AML-193 (cell line): ENCODE results near the gene ERF.

ENCODE experiments used
- DNase-seq, 2 experiments: peaks; one replicate each; lab custom pipeline; 2025; lab: John Stamatoyannopoulos, UW

ERF gene

DNA sequence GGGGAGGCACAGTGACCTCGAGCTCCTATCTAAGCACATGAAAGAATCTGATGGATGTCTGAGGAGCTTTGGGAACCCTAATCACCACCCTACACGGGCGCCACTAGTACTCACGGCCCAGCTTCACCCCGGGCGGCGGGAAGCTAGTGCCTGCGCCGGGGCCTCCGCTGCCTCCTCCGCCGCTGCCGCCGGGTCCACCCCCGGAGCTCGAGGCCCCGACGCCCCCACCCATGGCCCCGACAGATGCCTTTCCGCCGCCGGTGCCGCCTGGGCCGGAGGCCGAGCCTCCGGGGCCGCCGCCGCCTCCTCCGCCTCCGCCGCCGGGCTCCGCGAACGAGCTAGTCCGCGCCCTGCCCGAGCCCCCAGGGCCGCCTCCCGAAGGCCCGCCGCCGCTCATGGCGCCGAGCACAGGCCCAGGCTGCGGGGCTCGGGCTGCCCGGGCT, 12.8 kb downstream of the ERF start:
- DNase-seq: no peak

- no peak for DNase-seq
Observed at GRCh38 chr19:42241279-42241678, 13.6 kb downstream of the ERF start.

- no peak for DNase-seq
Observed at GRCh38 chr19:42239544-42240220, 15.2 kb downstream of the ERF start.

- DNase-seq: no peak
Observed at GRCh38 chr19:42235181-42235580, 19.7 kb downstream of the ERF start.

- DNase-seq: no peak
Observed at GRCh38 chr19:42234364-42234763, 20.6 kb downstream of the ERF start.

DNA sequence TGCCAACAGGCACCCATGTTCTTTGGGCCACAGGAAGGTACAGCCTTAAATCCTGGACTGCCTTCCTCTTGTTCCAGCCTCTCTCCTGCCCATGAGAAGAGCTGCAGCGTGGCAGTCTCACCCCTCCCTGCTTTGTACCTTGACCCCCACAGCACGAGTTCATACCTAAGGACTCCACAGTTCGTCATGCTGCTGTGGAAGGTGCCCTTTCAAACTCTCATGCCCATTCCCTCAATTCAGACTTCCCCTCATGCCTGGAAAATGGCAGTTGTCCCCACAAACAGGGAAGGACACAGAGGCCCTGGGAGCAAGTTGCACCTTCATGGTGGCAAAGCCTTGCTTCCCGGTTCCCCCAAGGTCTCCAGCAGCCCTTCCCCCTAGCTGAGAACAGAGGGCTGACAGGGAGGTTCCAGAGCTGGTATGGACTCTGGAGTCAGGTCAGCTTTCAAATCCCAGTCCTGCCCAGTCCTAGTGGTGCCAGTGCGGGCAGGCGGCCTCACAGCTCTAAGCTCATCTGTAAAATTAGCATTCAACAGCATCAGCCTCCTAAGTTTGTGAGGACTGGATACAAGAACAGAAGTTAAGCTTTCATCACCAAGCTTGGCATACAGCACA, 21.1 kb downstream of the ERF start:
- no peak for DNase-seq

DNA sequence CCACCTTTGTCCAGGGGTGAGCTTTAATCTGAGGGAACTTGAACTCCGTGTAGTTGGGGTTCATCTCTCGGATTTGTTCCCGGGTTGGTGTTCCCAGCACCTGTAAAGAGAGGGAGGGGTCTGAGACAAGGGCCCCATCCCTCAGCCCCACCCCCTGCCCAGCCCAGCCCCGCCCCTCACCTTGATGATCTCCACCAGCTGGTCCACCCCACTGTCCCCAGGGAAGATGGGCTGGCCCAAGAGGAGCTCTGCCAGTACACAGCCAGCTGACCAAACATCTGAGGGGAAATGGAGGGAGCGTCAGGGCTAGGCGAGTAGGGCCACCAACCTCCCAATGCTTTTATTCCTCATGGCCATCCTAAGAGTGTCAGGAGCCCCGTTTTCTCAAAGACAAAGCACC, 21.8 kb downstream of the ERF start:
- no peak for DNase-seq

DNA sequence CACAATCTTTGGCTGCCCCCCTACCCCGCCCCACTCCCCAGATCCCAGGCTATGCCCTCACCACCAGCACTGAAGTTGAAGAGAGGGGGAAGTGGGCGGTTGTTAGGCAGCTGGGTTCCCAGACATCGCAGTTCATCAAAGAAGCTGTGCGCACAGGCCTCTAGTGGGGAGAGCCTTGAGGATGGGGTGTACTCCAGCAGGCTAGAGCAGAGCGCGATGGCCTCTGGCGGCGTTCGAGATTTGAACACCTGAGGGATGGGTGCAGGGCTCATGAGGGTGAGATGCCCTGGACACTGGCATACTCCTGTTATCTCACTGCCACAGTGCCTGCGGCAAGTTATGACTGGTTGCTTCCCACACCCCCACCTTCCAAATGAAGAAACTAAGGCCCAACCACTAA, 22.5 kb downstream of the ERF start:
- no peak for DNase-seq

DNA sequence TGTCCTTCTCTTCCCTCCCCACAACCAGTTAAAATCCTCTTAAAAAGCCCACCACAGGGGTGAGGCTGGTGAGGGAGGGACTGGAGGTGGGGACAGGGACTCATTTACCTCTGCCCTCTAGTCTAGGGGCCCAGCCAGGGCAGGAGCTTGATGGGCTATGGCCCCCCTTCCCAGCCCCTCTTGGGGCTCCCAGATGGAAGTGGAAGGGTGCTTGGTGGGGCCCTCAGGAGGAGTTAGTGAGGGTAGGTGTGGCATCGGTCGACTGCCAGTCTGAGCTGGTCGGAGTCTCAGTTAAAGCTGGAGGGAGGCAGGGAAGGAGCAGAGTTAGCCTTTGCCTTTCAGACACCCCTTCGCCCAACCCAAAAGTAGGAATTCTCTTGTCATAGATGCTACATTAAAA, 24.4 kb downstream of the ERF start:
- DNase-seq: no peak

DNA sequence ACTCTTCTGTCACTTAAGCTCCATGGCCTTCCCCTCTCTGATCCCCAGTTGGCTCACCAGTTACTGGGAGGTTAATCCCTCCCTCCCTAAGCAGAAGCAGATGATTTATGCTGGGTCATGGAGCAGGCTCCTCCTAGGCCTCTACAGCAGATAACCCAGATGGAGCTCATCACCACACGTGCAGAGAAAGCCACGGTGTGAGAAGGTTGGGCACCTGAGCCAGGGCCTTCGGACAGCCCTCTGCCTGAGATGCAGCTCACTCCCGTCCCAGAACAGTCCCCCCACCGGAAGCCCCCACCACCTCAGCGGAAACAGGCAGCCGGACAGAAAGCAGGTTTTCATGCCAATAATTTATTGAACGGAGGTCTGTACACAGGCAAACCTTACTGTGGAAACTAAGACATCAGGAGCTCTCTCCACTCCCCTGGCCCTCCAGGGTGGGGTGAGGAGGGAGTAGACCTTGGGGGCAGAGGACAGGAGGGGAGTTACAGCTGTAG, 25.0 kb downstream of the ERF start:
- DNase-seq: no peak

DNA sequence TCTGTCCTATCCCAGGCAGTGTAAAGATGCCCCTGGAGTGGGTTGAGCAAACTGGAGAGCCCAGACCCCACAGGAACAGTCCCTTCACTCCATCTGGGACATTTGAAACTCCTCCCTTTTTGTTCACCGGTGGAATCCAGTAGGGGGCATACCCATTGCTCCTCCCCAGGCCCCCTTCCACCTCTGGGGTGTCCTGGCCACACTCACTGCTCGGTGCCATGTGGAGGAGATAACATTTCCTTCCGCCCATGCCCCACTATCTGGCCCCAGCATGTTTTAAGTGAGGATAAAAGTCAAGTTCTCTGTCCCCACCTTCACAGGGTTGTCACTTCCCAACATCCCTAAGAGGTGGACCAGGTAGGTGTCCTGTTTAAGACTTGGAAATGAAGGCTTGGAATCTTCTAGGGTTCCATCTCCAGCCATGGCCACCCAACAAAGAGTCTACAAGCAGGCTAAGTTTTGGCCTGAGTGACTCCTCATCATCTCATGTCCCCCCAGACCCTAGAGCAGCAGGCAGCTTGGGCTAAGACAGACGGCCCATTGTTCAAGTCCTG, 25.6 kb downstream of the ERF start:
- DNase-seq: no peak

- DNase-seq: no peak
Observed at GRCh38 chr19:42228641-42229040, 26.3 kb downstream of the ERF start.

DNA sequence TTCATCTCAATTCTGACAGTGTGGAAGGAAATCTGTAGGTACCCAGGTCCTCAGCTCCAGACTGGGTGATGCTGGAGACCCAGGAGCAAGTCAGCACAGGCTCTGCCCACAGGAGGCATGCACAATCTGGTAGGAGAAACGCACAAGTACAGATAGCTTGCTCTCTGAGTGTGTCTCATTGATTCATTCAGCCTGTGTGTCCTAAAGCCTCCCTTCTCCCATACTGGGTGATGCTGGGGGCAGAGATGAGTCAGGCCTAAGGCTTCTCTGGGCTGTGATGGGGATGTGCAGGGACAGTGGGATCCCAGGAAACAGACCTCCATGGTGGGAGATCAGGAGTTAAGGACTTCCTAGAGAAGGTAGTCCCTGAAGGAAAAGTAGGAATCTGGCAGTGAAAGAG, 28.0 kb downstream of the ERF start:
- DNase-seq: no peak

- no peak for DNase-seq
Observed at GRCh38 chr19:42225718-42226292, 29.1 kb downstream of the ERF start.

- DNase-seq: no peak
Observed at GRCh38 chr19:42224940-42225717, 29.8 kb downstream of the ERF start.

DNA sequence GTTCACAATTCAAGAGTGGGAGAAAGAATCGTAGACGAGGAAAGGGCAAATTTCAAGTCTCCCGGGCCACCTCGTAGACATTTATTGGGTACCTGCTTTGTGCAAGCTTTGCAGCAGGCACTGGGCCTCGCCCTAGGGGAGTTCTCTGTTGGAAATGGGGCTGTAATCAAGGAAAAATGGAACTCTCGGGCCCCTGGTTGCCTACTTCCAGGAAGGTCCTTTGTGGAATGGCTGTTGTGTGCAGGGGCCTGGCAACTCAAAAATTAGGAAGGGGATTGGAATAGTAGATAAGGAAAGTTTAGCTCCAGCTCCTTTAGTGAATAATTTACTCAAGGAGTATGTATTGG, 34.2 kb downstream of the ERF start:
- no peak for DNase-seq

GRCh38 chr19:42219812-42220750, 34.8 kb downstream of the ERF start, which contains the start of gene ZNF526:
Gene ZNF526 (plus strand): TSS chr19:42220312. CDS start chr19:42224404, 4,092 bp downstream.
- peak; percentile 91 to 93 for DNase-seq

DNA sequence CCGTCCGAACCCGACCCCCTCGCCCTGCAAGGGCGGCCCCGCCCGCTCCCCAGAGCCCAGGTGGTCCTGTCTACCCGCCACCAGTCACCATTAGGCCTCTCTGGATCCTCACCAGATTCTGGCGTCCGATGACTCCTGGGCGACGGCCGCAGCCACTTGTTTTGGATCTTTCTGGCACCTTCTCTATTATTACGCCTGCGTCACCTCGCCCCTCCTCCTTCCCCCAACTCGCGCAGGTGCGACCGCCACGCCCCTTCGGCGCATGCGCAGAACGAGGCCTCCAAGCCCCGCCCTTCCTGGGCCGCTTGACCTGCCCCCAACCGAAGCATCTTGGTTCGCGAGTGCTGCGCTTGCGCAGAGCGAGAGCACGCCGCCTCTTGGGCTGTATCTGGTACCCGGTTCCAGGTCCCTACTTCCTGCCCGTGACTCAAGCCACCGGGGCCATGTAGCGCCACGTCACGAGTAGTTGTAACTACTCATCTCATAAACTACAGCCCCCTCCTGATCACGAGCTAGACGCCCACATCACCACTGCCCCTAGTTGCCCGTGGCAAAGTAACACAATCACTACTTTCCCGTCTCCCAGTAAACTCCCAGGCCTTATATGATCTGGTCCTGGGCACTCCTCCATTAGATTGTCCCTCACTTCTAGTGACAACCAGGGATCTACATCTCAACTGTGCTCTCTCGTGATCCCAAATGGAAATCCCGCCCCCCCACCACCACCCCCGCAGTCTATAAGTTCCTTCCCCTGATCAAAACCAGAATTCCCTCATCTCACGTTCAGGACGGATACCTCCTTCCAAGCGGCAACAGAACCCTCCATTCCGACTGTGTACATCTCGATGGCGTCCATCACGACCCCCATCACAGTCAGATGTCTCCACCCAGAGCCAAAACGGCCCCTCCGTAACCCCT, 37.1 kb downstream of the ERF start, which contains the start of gene DEDD2:
DEDD2 (minus strand) TSS at position 158 of the 918 bp plus-strand sequence. CDS start 670 bp downstream, outside the sequence.
- peak; percentile 85 to 86 for DNase-seq

- no peak for DNase-seq
Observed at GRCh38 chr19:42216653-42217519, 38.0 kb downstream of the ERF start.
